Measurements from ENCODE around the gene SETBP1.

Gene SETBP1

GRCh38 chr18:45102126-45102525 is 421.4 kb downstream of the SETBP1 start:
- no peak for DNase-seq

GRCh38 chr18:45102863-45103262 is 422.2 kb downstream of the SETBP1 start:
- DNase-seq = no peak

GRCh38 chr18:45103319-45104048 is 422.8 kb downstream of the SETBP1 start:
- peak; percentile 13 to 21 for DNase-seq

- DNase-seq = no peak
Measured at GRCh38 chr18:45104049-45104395, 423.3 kb downstream of the SETBP1 start.

DNA sequence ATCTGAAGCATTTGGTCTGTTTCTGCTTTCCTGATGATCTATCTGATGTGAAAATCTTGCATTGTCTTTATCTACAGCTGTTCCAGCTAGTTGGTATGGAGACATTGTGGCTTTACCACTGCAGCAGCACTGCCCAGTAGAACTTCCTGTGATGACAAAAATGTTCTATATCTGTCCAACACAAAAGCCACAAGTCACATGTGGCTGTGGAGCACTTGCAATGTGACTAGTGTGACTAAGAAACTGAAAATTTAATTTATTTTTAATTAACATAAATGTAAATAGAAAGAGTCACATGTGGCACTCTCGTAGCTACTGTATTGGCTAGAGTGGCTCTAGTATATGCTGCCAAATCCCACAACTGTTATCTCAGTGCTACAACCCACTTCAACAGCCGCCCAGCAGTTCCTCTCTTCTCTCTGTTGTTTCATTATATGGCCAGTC is 425.7 kb downstream of the SETBP1 start:
- peak; percentile 50 to 57 for DNase-seq

GRCh38 chr18:45107425-45107824 is 426.7 kb downstream of the SETBP1 start:
- no peak for DNase-seq

- DNase-seq = no peak
Measured at GRCh38 chr18:45108754-45109153, 428.1 kb downstream of the SETBP1 start.

DNA sequence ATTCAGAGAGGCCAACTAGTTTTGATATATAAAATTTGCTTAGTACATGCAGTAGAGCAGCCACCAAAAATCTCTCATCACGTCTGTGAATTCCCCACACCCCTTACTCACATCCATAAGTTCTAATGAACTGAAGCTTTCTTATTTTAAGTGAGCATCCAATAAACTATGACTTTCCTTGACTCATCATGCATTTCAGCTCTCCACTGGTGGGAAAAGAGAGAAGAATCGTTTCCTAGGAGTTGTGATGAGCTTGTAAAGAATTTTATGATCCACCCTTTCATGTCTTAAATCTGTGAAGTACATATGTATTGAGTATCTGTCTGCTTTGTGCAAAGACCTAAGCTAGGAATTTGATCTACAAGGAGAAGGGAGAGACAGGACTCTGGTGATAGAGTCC is 428.6 kb downstream of the SETBP1 start:
- no peak for DNase-seq

GRCh38 chr18:45109706-45110105 is 429.0 kb downstream of the SETBP1 start:
- no peak for DNase-seq

- no peak for DNase-seq
Measured at GRCh38 chr18:45110577-45111501, 430.2 kb downstream of the SETBP1 start.

GRCh38 chr18:45111502-45111848 is 430.8 kb downstream of the SETBP1 start:
- DNase-seq = no peak

GRCh38 chr18:45112682-45113081 is 432.0 kb downstream of the SETBP1 start:
- DNase-seq = no peak

DNA sequence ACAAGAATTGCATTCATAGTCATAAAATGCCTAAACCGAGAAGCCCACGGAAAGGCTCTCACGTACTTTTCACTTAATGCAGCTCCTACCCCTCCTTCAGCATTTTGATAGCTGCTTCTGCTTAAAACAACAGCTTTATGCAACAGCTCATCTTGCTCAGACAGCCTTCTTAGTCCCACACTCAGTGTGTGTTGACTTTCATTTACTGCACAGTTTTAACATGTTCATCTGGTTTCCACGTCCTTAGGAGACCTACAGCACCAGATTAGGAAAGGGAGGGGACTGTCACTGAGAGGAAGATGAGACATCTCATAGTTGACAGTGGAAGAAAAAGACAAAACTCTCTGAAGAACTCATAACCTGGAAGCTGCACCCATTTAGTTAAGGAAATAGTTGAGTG is 435.4 kb downstream of the SETBP1 start:
- no peak for DNase-seq

Measured in inflammatory macrophage treated with lipopolysaccharide for 1 hour (primary cell).